ENCODE measurements around the gene SLC6A8. TPM values are rescaled to one million over a fixed set of nuclear protein-coding genes. Genes with fewer than 3 reads are reported as not detected.
"Not testable (repeated sequence)": the region's sequence is repeated elsewhere in the genome, so short reads cannot be mapped to it uniquely, and the experiment has no call there.

SLC6A8 gene
- total RNA-seq, 1 donor from 2014 or later, result 94.1 TPM

DNA sequence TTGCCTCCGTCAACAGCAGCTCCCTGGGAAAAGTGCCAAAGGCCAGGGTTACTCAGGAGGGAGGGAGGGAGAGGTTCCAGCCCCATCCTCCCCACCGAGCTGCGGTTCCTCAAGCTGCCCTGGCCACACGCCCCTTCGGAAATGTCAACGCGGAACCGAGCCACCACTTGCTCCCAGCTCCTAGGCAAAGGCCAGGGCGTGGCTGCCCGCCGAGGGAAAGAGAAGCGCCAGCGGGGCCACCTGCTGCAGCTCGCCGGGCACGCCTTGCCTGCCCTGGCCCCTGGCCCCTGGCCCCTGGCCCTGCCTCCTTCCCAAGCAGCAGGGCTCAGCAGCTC, 15.3 kb downstream of the SLC6A8 start:
- Histone ChIP-seq H3K4me2 (no peak overlapping the region), H2AFZ (replicated peaks) (no peak overlapping the region), H4K20me1 (ENCODE audit: low read depth) (peaks cover 3% of the 10 kb centered on the region), H3K27ac (no peak overlapping the region), H3K36me3 (no peaks in the 10 kb centered on the region), H3K4me3 (no peak overlapping the region), H3F3A (ENCODE audit: low read depth) (peaks cover 4% of the 10 kb centered on the region), H3K27me3 (no peaks in the 10 kb centered on the region), H3K4me1 (no peaks in the 10 kb centered on the region), H3K79me2 (ENCODE audit: low read depth) (no peaks in the 10 kb centered on the region), H3K9me3 (ENCODE audit: low read depth) (no peaks in the 10 kb centered on the region), H3K9ac (no peak overlapping the region)
- peaks cover 4% of the 10 kb centered on the region for H3K27me3 Mint-ChIP-seq (ENCODE audit: insufficient read depth, low read depth)
- peaks cover 1% of the 10 kb centered on the region for H3K4me1 Mint-ChIP-seq
- TF ChIP-seq CTCF (IDR thresholded peaks at IDR 0.05), result no peak
- TF ChIP-seq EZH2 (IDR thresholded peaks at IDR 0.05), result no peak
- TF ChIP-seq EZH2phosphoT487 (IDR thresholded peaks at IDR 0.05), result no peak
- H3K36me3 Mint-ChIP-seq, result peaks cover 5% of the 10 kb centered on the region
- H3K9me3 Mint-ChIP-seq, result peaks cover 28% of the 10 kb centered on the region
- DNase-seq (ENCODE audit: low spot score), result no peak
- H3K4me3 Mint-ChIP-seq, result no peak overlapping the region
- H3K27ac Mint-ChIP-seq, result no peak overlapping the region

GRCh38 chrX:153704021-153704526, 16.3 kb downstream of the SLC6A8 start:
- Histone ChIP-seq H3K79me2 (ENCODE audit: low read depth) (no peaks in the 10 kb centered on the region), H3K4me2 (no peak overlapping the region), H3F3A (ENCODE audit: low read depth) (no peaks in the 10 kb centered on the region), H3K27ac (no peak overlapping the region), H3K9me3 (ENCODE audit: low read depth) (no peaks in the 10 kb centered on the region), H3K27me3 (no peaks in the 10 kb centered on the region), H3K9ac (no peak overlapping the region), H3K4me1 (no peaks in the 10 kb centered on the region), H4K20me1 (ENCODE audit: low read depth) (peaks cover 5% of the 10 kb centered on the region), H3K4me3 (no peak overlapping the region), H3K36me3 (no peaks in the 10 kb centered on the region), H2AFZ (replicated peaks) (no peak overlapping the region)
- Mint-ChIP-seq H3K36me3 (peaks cover 5% of the 10 kb centered on the region), H3K9me3 (peaks cover 24% of the 10 kb centered on the region), H3K27ac (no peak overlapping the region), H3K27me3 (ENCODE audit: insufficient read depth, low read depth) (peaks cover 4% of the 10 kb centered on the region), H3K4me3 (no peak overlapping the region), H3K4me1 (peaks cover 3% of the 10 kb centered on the region)
- TF ChIP-seq CTCF (IDR thresholded peaks at IDR 0.05) (no peak), EZH2phosphoT487 (IDR thresholded peaks at IDR 0.05) (no peak), EZH2 (IDR thresholded peaks at IDR 0.05) (no peak)
- no peak for DNase-seq (ENCODE audit: low spot score)

DNA sequence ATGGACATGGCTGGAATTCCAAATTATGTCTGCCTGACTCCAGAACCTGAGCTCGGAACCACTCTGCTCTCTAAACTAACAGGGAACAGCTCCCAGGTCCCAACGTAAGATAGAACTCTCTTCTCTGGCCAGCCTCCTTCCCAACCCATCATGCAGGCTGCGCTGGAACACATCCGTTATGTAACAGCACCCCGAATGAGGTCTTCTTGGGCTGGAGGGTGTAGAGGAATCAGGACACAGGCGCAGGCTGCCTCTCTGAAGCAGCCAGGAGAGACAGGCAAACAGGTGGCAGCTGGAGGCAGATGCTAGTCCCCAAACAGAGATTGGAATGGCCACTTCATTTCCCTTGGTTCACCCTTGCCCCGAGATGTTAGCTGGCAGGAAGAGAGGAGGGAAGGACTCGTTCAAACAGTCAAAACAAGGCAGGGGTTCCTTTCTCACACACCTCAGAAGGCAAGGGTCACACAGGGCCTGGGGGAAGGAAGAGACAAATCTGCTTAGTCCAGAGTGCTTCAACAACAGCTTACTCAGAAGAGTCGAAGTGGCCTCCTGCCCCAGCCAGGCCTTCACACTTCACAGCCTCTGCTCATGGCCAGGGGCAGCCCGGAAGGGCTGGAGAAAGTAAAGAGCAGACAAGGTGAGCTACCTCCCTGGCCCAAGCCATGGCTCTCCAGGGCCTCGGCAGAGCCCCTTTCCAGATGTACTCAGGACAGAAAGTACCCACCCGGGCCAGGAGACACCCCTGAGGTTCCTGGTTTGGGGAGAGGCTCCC, 17.1 kb downstream of the SLC6A8 start:
- H3K27me3 Mint-ChIP-seq (ENCODE audit: insufficient read depth, low read depth); H3K4me1 Mint-ChIP-seq; DNase-seq (ENCODE audit: low spot score); H3K4me3 Mint-ChIP-seq; H3K4me3 ChIP-seq; H3K27ac Mint-ChIP-seq; H3F3A ChIP-seq (ENCODE audit: low read depth); H4K20me1 ChIP-seq (ENCODE audit: low read depth); H3K9me3 ChIP-seq (ENCODE audit: low read depth); H3K4me1 ChIP-seq; H3K4me2 ChIP-seq; H3K9ac ChIP-seq; H3K36me3 ChIP-seq; H3K27me3 ChIP-seq; H2AFZ ChIP-seq (replicated peaks); H3K27ac ChIP-seq; H3K79me2 ChIP-seq (ENCODE audit: low read depth); H3K36me3 Mint-ChIP-seq: not testable (repeated sequence)
- H3K9me3 Mint-ChIP-seq, result peaks cover 24% of the 10 kb centered on the region

DNA sequence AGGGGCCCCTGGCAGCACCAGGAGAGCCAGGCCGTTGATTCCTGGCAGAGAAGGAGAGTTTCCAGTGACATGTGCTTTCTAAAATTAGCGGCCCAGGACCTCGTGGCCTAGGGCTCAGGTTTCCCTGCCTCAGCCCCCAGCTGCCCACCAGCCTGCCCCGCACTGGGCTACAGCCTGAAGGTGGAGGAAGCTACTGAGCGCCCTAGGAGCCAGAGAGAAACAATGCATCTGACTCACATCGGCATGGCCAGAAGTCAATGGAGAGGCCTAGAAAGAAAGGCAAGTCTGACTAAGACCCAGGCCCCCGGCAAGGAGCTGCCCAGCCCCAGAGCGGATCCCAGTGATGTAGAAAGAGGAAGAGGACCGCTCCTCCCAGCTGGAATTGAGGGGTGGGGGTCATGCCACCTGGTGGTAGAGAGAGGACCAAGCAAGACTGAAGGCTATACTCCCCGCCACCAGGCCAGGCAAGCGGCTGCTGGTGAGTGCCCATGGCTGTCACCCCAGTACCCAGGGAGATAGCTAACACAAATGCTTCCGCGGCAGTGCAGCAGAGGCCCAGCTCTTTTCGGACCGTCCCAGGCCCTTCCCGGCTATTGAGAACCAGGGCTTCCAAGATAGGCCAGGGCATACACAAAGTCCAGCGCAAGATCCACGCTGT, 17.8 kb downstream of the SLC6A8 start:
- not testable (repeated sequence) for H3F3A ChIP-seq (ENCODE audit: low read depth); H2AFZ ChIP-seq (replicated peaks); DNase-seq (ENCODE audit: low spot score); H3K27me3 ChIP-seq; H3K27ac ChIP-seq; H3K9me3 ChIP-seq (ENCODE audit: low read depth); H3K9ac ChIP-seq; H3K79me2 ChIP-seq (ENCODE audit: low read depth); H3K4me3 ChIP-seq; H3K27ac Mint-ChIP-seq; H3K36me3 ChIP-seq; H3K27me3 Mint-ChIP-seq (ENCODE audit: insufficient read depth, low read depth); H4K20me1 ChIP-seq (ENCODE audit: low read depth); H3K4me3 Mint-ChIP-seq; H3K36me3 Mint-ChIP-seq; H3K4me1 Mint-ChIP-seq; H3K4me1 ChIP-seq; H3K4me2 ChIP-seq
- H3K9me3 Mint-ChIP-seq, result peaks cover 26% of the 10 kb centered on the region
- peak; percentile 29 for TF ChIP-seq CTCF (IDR thresholded peaks at IDR 0.05)

Data from neural progenitor cell (in vitro differentiated cells).